ENCODE data around the gene UBL4B. TPM values are rescaled to one million over a fixed set of nuclear protein-coding genes. Genes with fewer than 3 reads are reported as not detected.

The UBL4B gene
- total and polyA plus RNA-seq, 2 donors (not counting 3 experiments of a cell fraction or from before 2014, with no cell fraction given): not detected

- no peaks in the 10 kb centered on the region for H3K4me1 ChIP-seq (ENCODE audit: control insufficient read depth, extremely low read depth, insufficient read depth, low read length)
- H3K9me1 ChIP-seq (replicated peaks; ENCODE audit: control insufficient read depth, extremely low read depth, insufficient read depth, low read length): no peaks in the 10 kb centered on the region
- intact Hi-C loops (cut with micrococcal nuclease) (no loop called here), dilution Hi-C loops (cut with MboI; ENCODE audit: extremely low pct_ligation_motif_present, low sequenced_read_pairs) (no loop called here)
- no peak for DNase-seq (ENCODE audit: low read depth, low spot score)
- no peak overlapping the region for H2AFZ ChIP-seq (ENCODE audit: low read depth, low read length)
- ChIA-PET CTCF (interaction anchor here (1.0 to 8.3 kb wide), 3 partner anchors 10 to 104 kb away, joined by 3 to 272 read pairs (median 3); no protein-coding TSS in a partner anchor), POLR2A (no interaction called here)
- H3K9me3 ChIP-seq (replicated peaks; ENCODE audit: control insufficient read depth, insufficient read depth, low read length): no peaks in the 10 kb centered on the region
- H3K79me2 ChIP-seq (ENCODE audit: control insufficient read depth, insufficient read depth, low read length): no peaks in the 10 kb centered on the region
- FAIRE-seq: no peak
- no peak overlapping the region for H3K4me2 ChIP-seq (ENCODE audit: insufficient read depth, low read length)
- no peak overlapping the region for H3K4me3 ChIP-seq (replicated peaks in 1 of 3; ENCODE audit: insufficient read depth in 1 of 3, low read depth in 1 of 3, low read length in 3 of 3)
- H3K36me3 ChIP-seq (ENCODE audit: control insufficient read depth in 2 of 2, extremely low read depth in 1 of 2, insufficient read depth in 2 of 2, low read length in 2 of 2): no peaks in the 10 kb centered on the region
- H3K27ac ChIP-seq (ENCODE audit: insufficient read depth, low read depth, low read length): no peak overlapping the region
- H3K9ac ChIP-seq (replicated peaks; ENCODE audit: extremely low read depth, insufficient read depth, low read length): no peak overlapping the region
- no peaks in the 10 kb centered on the region for H4K20me1 ChIP-seq (replicated peaks; ENCODE audit: control insufficient read depth, extremely low read depth, insufficient read depth, low read length)
- BruUV-seq (replicated peaks): no TSS peak
- TF ChIP-seq EZH2 (IDR thresholded peaks at IDR 0.05; ENCODE audit: borderline replicate concordance, low read depth, low read length, severe bottlenecking): no peak
- no peak for TF ChIP-seq MYC (IDR thresholded peaks at IDR 0.05; ENCODE audit: low read depth, low read length)
- no peak for TF ChIP-seq CTCF (IDR thresholded peaks at IDR 0.05; ENCODE audit: extremely low read depth in 1 of 2, insufficient read depth in 1 of 2, low read depth in 1 of 2, low read length in 2 of 2)
- TF ChIP-seq POLR2A (IDR thresholded peaks at IDR 0.05; ENCODE audit: low read depth, low read length): no peak
- no peak for TF ChIP-seq POLR2AphosphoS5 (IDR thresholded peaks at IDR 0.05; ENCODE audit: insufficient read depth, low read depth, low read length)
- no peak for TF ChIP-seq MAX (IDR thresholded peaks at IDR 0.05; ENCODE audit: insufficient read depth, insufficient read length)
- no peak for TF ChIP-seq GATA2 (IDR thresholded peaks at IDR 0.05; ENCODE audit: insufficient read depth, insufficient read length, low read depth, low read length)
- H3K27me3 ChIP-seq (ENCODE audit: control insufficient read depth in 2 of 2, insufficient read depth in 2 of 2, low read length in 2 of 2): peaks cover 3 to 11% of the 10 kb centered on the region in 2 experiments
Measured at GRCh38 chr1:110092991-110093390, 19.3 kb upstream of the UBL4B start.

All from endothelial cell of umbilical vein (primary cell).